Measurements from ENCODE around the gene TEAD1. TPM values are rescaled to one million over a fixed set of nuclear protein-coding genes. Genes with fewer than 3 reads are reported as not detected.

The TEAD1 gene
- total RNA-seq, 1 donor from 2014 or later: 163 TPM

DNA sequence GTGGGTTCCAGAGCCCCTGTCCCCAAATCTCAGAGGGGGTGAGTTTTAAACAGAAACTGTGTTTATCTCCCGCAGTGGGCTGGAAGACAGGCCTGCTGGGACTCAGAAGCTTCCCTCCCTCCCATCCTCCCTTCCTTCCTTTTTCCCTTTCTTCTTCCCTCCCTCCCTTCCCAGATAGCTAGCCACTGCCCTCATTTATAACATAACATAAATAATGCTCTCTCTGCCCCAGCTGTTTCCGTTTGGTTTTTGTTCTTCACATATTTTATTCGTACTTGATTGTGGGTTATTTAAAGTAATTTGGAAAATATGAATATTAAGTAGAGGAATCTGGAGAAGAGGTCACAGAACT is 140.9 kb downstream of the TEAD1 start:
- Mint-ChIP-seq H3K4me1 (peaks cover 71% of the 10 kb centered on the region), H3K4me3 (peak overlapping the region; percentile 38)

DNA sequence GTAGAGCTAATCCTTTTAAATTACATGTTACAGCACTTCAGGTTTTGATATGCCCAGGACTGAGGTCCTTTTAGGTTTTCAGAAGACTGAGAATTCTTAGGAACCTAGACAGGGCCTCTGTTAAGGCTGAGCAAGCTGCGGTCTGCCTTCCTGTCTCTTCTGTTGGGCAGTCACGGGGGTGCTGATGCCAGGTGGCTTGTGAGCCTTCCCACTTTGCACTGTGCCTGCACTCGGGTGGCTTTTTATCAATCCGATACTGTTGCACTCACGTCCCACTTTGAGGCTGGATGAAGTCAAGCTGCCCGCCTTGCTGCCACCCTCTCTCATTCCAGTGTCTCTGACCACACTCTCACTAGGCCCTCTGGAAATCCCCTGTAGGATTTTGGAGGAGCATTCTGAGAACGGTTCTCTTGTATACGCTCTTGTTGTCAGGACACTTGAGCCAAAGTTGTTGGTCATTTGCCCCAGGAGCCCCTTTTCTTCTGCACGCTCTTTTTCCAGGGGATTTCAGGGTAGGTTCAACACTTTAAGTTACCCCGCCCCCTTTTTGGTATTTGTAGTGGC is 141.8 kb downstream of the TEAD1 start:
- peaks cover 61% of the 10 kb centered on the region for H3K4me1 Mint-ChIP-seq
- no peak overlapping the region for H3K4me3 Mint-ChIP-seq

More for the DNA sequence above, 140.9 kb downstream of the TEAD1 start:
- TF ChIP-seq, protein P1, sequence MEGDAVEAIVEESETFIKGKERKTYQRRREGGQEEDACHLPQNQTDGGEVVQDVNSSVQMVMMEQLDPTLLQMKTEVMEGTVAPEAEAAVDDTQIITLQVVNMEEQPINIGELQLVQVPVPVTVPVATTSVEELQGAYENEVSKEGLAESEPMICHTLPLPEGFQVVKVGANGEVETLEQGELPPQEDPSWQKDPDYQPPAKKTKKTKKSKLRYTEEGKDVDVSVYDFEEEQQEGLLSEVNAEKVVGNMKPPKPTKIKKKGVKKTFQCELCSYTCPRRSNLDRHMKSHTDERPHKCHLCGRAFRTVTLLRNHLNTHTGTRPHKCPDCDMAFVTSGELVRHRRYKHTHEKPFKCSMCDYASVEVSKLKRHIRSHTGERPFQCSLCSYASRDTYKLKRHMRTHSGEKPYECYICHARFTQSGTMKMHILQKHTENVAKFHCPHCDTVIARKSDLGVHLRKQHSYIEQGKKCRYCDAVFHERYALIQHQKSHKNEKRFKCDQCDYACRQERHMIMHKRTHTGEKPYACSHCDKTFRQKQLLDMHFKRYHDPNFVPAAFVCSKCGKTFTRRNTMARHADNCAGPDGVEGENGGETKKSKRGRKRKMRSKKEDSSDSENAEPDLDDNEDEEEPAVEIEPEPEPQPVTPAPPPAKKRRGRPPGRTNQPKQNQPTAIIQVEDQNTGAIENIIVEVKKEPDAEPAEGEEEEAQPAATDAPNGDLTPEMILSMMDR (IDR thresholded peaks at IDR 0.05; ENCODE audit: unreplicated experiment): no peak
- Mint-ChIP-seq H3K36me3 (peaks cover 5% of the 10 kb centered on the region), H3K27me3 (ENCODE audit: low read depth) (no peaks in the 10 kb centered on the region), H3K9me3 (no peaks in the 10 kb centered on the region), H3K27ac (peak overlapping the region; percentile 95)
- DNase-seq (ENCODE audit: low spot score in 2 of 2, unreplicated experiment in 2 of 2): no peak

GRCh38 chr11:12817681-12818332 is 143.6 kb downstream of the TEAD1 start:
- Mint-ChIP-seq H3K4me1 (peaks cover 56% of the 10 kb centered on the region), H3K36me3 (peaks cover 5% of the 10 kb centered on the region), H3K9me3 (no peaks in the 10 kb centered on the region), H3K27me3 (ENCODE audit: low read depth) (no peaks in the 10 kb centered on the region), H3K4me3 (no peak overlapping the region), H3K27ac (peak overlapping the region; percentile 30)
- no peak for DNase-seq (ENCODE audit: low spot score in 2 of 2, unreplicated experiment in 2 of 2)
- TF ChIP-seq, protein P1 (IDR thresholded peaks at IDR 0.05; ENCODE audit: unreplicated experiment): no peak

More for the DNA sequence above, 141.8 kb downstream of the TEAD1 start:
- H3K36me3 Mint-ChIP-seq: peaks cover 5% of the 10 kb centered on the region
- no peaks in the 10 kb centered on the region for H3K27me3 Mint-ChIP-seq (ENCODE audit: low read depth)
- peak overlapping the region; percentile 95 for H3K27ac Mint-ChIP-seq
- DNase-seq (ENCODE audit: low spot score in 2 of 2, unreplicated experiment in 2 of 2): no peak
- no peaks in the 10 kb centered on the region for H3K9me3 Mint-ChIP-seq
- TF ChIP-seq, protein P1 (IDR thresholded peaks at IDR 0.05; ENCODE audit: unreplicated experiment): no peak

DNA sequence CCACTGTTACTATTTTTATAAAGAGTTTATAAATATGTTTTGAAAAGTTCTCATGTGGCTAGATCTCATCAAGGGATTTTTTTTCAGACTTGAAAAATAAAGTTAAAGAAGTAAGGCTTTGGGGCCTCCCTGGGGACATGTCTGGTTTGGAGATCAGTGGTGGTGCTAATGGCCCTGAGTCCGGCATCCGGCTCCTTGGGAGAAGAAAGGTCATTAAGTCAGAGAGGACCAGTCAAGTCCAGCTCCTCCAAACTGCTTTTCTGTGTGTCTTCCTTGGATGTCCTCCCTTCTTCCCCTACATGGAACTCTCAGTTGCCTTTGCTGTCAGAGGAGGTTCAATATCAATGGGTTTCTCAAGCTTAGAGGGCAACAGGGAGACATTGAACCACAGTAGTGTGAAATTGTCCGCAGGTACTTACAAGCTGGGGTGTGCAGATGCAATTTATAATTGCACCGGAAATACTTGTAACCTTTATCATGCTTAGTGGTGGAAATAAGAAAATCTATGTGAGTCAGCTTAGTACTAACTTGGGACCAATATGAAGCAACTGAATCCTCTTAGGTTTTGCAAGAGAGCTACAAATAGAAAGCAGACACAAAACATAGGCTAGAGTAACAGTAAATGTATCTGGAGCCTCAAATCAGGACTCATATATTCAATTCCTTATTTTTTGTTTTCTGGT is 144.3 kb downstream of the TEAD1 start:
- DNase-seq (ENCODE audit: low spot score in 2 of 2, unreplicated experiment in 2 of 2): no peak
- TF ChIP-seq, protein P1 (IDR thresholded peaks at IDR 0.05; ENCODE audit: unreplicated experiment): no peak
- Mint-ChIP-seq H3K9me3 (no peaks in the 10 kb centered on the region), H3K4me3 (no peak overlapping the region), H3K27me3 (ENCODE audit: low read depth) (no peaks in the 10 kb centered on the region), H3K36me3 (peaks cover 5% of the 10 kb centered on the region), H3K4me1 (peaks cover 55% of the 10 kb centered on the region), H3K27ac (peak overlapping the region; percentile 68)

DNA sequence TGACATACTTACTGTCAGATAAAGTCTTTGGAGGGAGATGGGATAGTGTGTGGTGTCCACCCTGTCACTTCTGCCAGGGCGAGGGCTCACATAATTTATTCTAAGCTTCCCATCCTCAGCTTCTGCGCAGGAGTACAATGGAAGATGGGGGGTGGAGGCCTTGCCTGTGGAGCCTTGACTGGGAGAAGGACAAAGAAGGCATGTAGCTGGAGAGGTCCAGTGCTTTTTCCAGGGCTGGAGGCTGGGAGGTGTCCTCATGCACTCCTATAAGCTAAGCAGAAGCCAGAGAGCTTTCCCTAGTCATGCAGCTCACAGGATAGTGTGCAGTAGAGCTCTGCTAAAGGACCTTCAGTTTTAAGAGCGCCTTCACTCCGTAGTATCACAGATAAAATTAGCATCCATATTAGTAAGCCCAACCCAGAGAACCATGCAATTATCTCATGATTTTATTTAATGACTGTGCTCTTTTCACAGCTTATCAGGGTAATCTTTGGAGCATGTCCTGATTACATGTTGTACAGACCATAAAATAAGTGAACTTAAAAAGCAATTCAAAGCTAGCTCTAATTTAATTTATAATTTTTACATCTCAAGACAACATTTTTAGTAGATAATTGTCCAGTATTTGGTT is 148.3 kb downstream of the TEAD1 start:
- Mint-ChIP-seq H3K36me3 (peaks cover 9% of the 10 kb centered on the region), H3K4me1 (peaks cover 49% of the 10 kb centered on the region), H3K4me3 (no peak overlapping the region), H3K9me3 (peaks cover 4% of the 10 kb centered on the region), H3K27me3 (ENCODE audit: low read depth) (no peaks in the 10 kb centered on the region), H3K27ac (peak overlapping the region; percentile 30)
- DNase-seq (ENCODE audit: low spot score in 2 of 2, unreplicated experiment in 2 of 2): no peak
- TF ChIP-seq, protein P1 (IDR thresholded peaks at IDR 0.05; ENCODE audit: unreplicated experiment): no peak
